Neuronal stem cell (in vitro differentiated cells): Measurements from ENCODE around the gene ZKSCAN1.
A peak's percentile ranks its signal among the peaks of the same experiment; 100 is the strongest.

Experiments
- DNase-seq: peaks from one replicate; pipeline ENCODE4 v3.0.0-alpha.2; 2013; ENCODE audit warnings: low spot score
- H2AFZ ChIP-seq: one replicate; pipeline ENCODE4 v1.6.1; 2013; ENCODE audit warnings: mild to moderate bottlenecking, low read length, inconsistent platforms
- H2AK5ac ChIP-seq: 2 replicates; pipeline ENCODE4 v1.6.1; 2013; ENCODE audit warnings: low read depth, mild to moderate bottlenecking, inconsistent platforms, low read length, moderate library complexity, mixed read lengths
- H2BK120ac ChIP-seq: 2 replicates; pipeline ENCODE4 v1.6.1; 2013; ENCODE audit warnings: low read depth, mild to moderate bottlenecking, inconsistent platforms, low read length, moderate library complexity, mixed read lengths
- H2BK12ac ChIP-seq: one replicate; pipeline ENCODE4 v1.6.1; 2013; ENCODE audit warnings: low read length, inconsistent platforms
- H2BK15ac ChIP-seq: 2 replicates; pipeline ENCODE4 v1.6.1; 2013; ENCODE audit warnings: mild to moderate bottlenecking, low read length, inconsistent platforms, mixed read lengths
- H2BK5ac ChIP-seq: one replicate; pipeline ENCODE4 v1.6.1; 2013; ENCODE audit warnings: inconsistent platforms, mild to moderate bottlenecking, low read length, moderate library complexity
- H3K14ac ChIP-seq: one replicate; pipeline ENCODE4 v1.6.1; 2013; ENCODE audit warnings: low read length, inconsistent platforms
- H3K18ac ChIP-seq: 2 replicates; pipeline ENCODE4 v1.6.1; 2013; ENCODE audit warnings: low read length, inconsistent platforms
- H3K23ac ChIP-seq: 2 replicates; pipeline ENCODE4 v1.6.1; 2013; ENCODE audit warnings: low read depth, mild to moderate bottlenecking, mixed read lengths, low read length, inconsistent platforms; ENCODE audit not compliant: poor library complexity
- H3K27ac ChIP-seq: replicated peaks from 3 replicates; pipeline ENCODE4 v1.5.1; 2013; ENCODE audit warnings: low read length, inconsistent platforms
- H3K27me3 ChIP-seq, 3 experiments: 2 replicates each; pipeline ENCODE4 v1.6.1; 2013; ENCODE audit warnings: low read length in 3 of 3, mild to moderate bottlenecking in 2 of 3, inconsistent platforms in 1 of 3, low read depth in 1 of 3, mixed read lengths in 1 of 3, moderate library complexity in 1 of 3; ENCODE audit not compliant: control insufficient read depth in 3 of 3, insufficient read depth in 3 of 3
- H3K36me3 ChIP-seq, 2 donors: replicated peaks in 1 of 2; 2 replicates each; pipeline ENCODE4 v1.6.1; 2013; ENCODE audit warnings: low read length in 2 of 2; ENCODE audit not compliant: control insufficient read depth in 2 of 2, insufficient read depth in 2 of 2
- H3K4ac ChIP-seq: 2 replicates; pipeline ENCODE4 v1.6.1; 2013; ENCODE audit warnings: inconsistent platforms, mild to moderate bottlenecking, low read length, moderate library complexity
- H3K4me1 ChIP-seq, 2 donors: 1 replicate in 1 of 2; 2 replicates in 1 of 2; pipeline ENCODE4 v1.6.1; 2013; ENCODE audit warnings: low read length in 2 of 2, low read depth in 1 of 2; ENCODE audit not compliant: control insufficient read depth in 2 of 2, insufficient read depth in 1 of 2
- H3K4me2 ChIP-seq: one replicate; pipeline ENCODE4 v1.6.1; 2013; ENCODE audit warnings: mild to moderate bottlenecking, low read length, inconsistent platforms; ENCODE audit not compliant: insufficient read depth, poor library complexity, severe bottlenecking
- H3K4me3 ChIP-seq, 2 donors: 2 replicates each; pipeline ENCODE4 v1.5.1; 2013; ENCODE audit warnings: low read length in 2 of 2, mild to moderate bottlenecking in 2 of 2, inconsistent platforms in 1 of 2, moderate library complexity in 1 of 2
- H3K79me1 ChIP-seq: one replicate; pipeline ENCODE4 v1.6.1; 2013; ENCODE audit warnings: low read depth, mild to moderate bottlenecking, inconsistent platforms, low read length, moderate library complexity
- H3K9ac ChIP-seq: one replicate; pipeline ENCODE4 v1.6.1; 2013; ENCODE audit warnings: mild to moderate bottlenecking, low read depth, low read length, inconsistent platforms; ENCODE audit not compliant: poor library complexity
- H3K9me3 ChIP-seq, 2 donors: replicated peaks in 1 of 2; 2 replicates each; pipeline versions ENCODE3 to v1.6.1; 2013; ENCODE audit warnings: low read length in 2 of 2, mild to moderate bottlenecking in 2 of 2, inconsistent platforms in 1 of 2, low read depth in 1 of 2, mixed read lengths in 1 of 2, moderate library complexity in 1 of 2; ENCODE audit not compliant: control insufficient read depth in 2 of 2, insufficient read depth in 1 of 2
- H4K8ac ChIP-seq: one replicate; pipeline ENCODE4 v1.6.1; 2013; ENCODE audit warnings: low read depth, mild to moderate bottlenecking, inconsistent platforms, low read length, moderate library complexity
- H4K91ac ChIP-seq: one replicate; pipeline ENCODE4 v1.6.1; 2013; ENCODE audit warnings: low read length, low read depth, mild to moderate bottlenecking, inconsistent platforms; ENCODE audit not compliant: poor library complexity
- WGBS, 2 donors: extraction: QIAGEN DNeasy Blood & Tissue Kit; methylation state at CpG; one replicate each; pipeline ENCODE4 v1.1.7; 2013; ENCODE audit warnings: missing lambda C conversion rate in 2 of 2, mixed read lengths in 1 of 2; ENCODE audit not compliant: insufficient read length in 2 of 2, insufficient replicate concordance in 1 of 2; ENCODE audit errors: extremely low coverage in 2 of 2; 5-methylcytosine and 5-hydroxymethylcytosine counted together

ZKSCAN1 gene

GRCh38 chr7:100088095-100088620, 72.8 kb downstream of the ZKSCAN1 start:
- H3K14ac ChIP-seq, result no peak overlapping the region
- H2BK12ac ChIP-seq, result no peak overlapping the region
- no peaks in the 10 kb centered on the region for H3K79me1 ChIP-seq
- H2AK5ac ChIP-seq, result peak overlapping the region; percentile 90
- H3K4ac ChIP-seq, result peak overlapping the region; percentile 58
- H2AFZ ChIP-seq, result peak overlapping the region; percentile 91
- H2BK5ac ChIP-seq, result peak overlapping the region; percentile 77
- H2BK15ac ChIP-seq, result no peak overlapping the region
- H2BK120ac ChIP-seq, result no peak overlapping the region
- no peak overlapping the region for H3K23ac ChIP-seq
- no peak overlapping the region for H4K8ac ChIP-seq
- H3K4me3 ChIP-seq, result peak overlapping the region; percentile 95
- H3K9ac ChIP-seq, result peak overlapping the region; percentile 95
- no CpG with 5 or more reads among the region's 11 CpGs for WGBS, 2 donors
- H3K27me3 ChIP-seq, result peaks cover 0 to 2% (median 0%) of the 10 kb centered on the region in 3 experiments
- no peaks in the 10 kb centered on the region for H3K9me3 ChIP-seq
- DNase-seq, result no peak
- peak overlapping the region; percentile 73 for H3K27ac ChIP-seq
- no peak overlapping the region for H4K91ac ChIP-seq
- H3K4me1 ChIP-seq, result peaks cover 0 to 5% of the 10 kb centered on the region in 2 donors
- peaks cover 25 to 30% of the 10 kb centered on the region in 2 donors for H3K36me3 ChIP-seq
- peak overlapping the region; percentile 74 for H3K4me2 ChIP-seq
- H3K18ac ChIP-seq, result peak overlapping the region; percentile 50

GRCh38 chr7:100088621-100089457, 73.4 kb downstream of the ZKSCAN1 start, which contains the start of gene COPS6:
TSS of gene COPS6 (plus strand) at chr7:100088969. CDS start at chr7:100088991, 22 bp downstream.
- Histone ChIP-seq H3K27me3 (peaks cover 0 to 2% (median 0%) of the 10 kb centered on the region in 3 experiments), H3K4me1 (peaks cover 0 to 5% of the 10 kb centered on the region in 2 donors), H2BK12ac (no peak within 1 kb of the TSS), H2AFZ (peak within 1 kb of the TSS; percentile 91), H3K27ac (peak within 1 kb of the TSS; percentile 84), H3K14ac (peak within 1 kb of the TSS; percentile 91), H4K91ac (no peak within 1 kb of the TSS), H3K4me3 (peak within 1 kb of the TSS; percentile 95), H2AK5ac (peak within 1 kb of the TSS; percentile 90), H4K8ac (no peak within 1 kb of the TSS), H2BK15ac (peak within 1 kb of the TSS; percentile 21), H3K23ac (peak within 1 kb of the TSS; percentile 97), H3K79me1 (peaks cover 3% of the 10 kb centered on the region), H3K18ac (peak within 1 kb of the TSS; percentile 99), H3K9ac (peak within 1 kb of the TSS; percentile 95), H3K36me3 (peaks cover 32 to 37% of the 10 kb centered on the region in 2 donors), H3K9me3 (no peaks in the 10 kb centered on the region), H2BK120ac (no peak within 1 kb of the TSS), H3K4me2 (peak within 1 kb of the TSS; percentile 74), H2BK5ac (peak within 1 kb of the TSS; percentile 77), H3K4ac (peak within 1 kb of the TSS; percentile 93)
- WGBS, 2 donors, result no CpG with 5 or more reads among the region's 68 CpGs
- peak; percentile 75 for DNase-seq

GRCh38 chr7:100089458-100090196, 74.2 kb downstream of the ZKSCAN1 start:
- Histone ChIP-seq H3K4ac (no peak overlapping the region), H3K4me3 (peak overlapping the region; percentile 95), H4K91ac (no peak overlapping the region), H3K36me3 (peaks cover 39 to 45% of the 10 kb centered on the region in 2 donors), H2BK15ac (no peak overlapping the region), H2AK5ac (peak overlapping the region; percentile 85), H3K4me2 (peak overlapping the region; percentile 74), H2BK12ac (no peak overlapping the region), H2AFZ (peak overlapping the region; percentile 91), H2BK120ac (no peak overlapping the region), H4K8ac (no peak overlapping the region), H3K27me3 (peaks cover 0 to 2% (median 0%) of the 10 kb centered on the region in 3 experiments), H3K9ac (peak overlapping the region; percentile 95), H3K27ac (peak overlapping the region; percentile 84), H3K9me3 (no peaks in the 10 kb centered on the region), H3K4me1 (peaks cover 0 to 5% of the 10 kb centered on the region in 2 donors), H2BK5ac (peak overlapping the region; percentile 77), H3K18ac (peak overlapping the region; percentile 99), H3K79me1 (peaks cover 6% of the 10 kb centered on the region), H3K23ac (peak overlapping the region; percentile 97), H3K14ac (peak overlapping the region; percentile 91)
- WGBS, 2 donors, result no CpG with 5 or more reads among the region's 7 CpGs
- DNase-seq, result no peak
